RWPE1 (cell line): Measurements from ENCODE around the gene HOXC10.
A peak's percentile ranks its signal among the peaks of the same experiment; 100 is the strongest.

Experiments
- CTCF ChIA-PET: fragments of 350-600 bp; sonication (Branson Sonifier 250); formaldehyde crosslinking; extraction: SDS; loops from one replicate; lab custom pipeline; 2021; lab: Yijun Ruan, JAX
- POLR2A ChIA-PET: fragments of 400-600 bp; formaldehyde crosslinking; extraction: SDS; loops from one replicate; lab custom pipeline; 2020; ENCODE audit warnings: antibody characterized with exemption; ENCODE audit not compliant: low non-redundant PET; lab: Yijun Ruan, JAX
- DNase-seq: peaks from one replicate; pipeline ENCODE4 v3.0.0; 2012; ENCODE audit warnings: low spot score
- H3K27ac ChIP-seq: fragments of 450-650 bp; 2 replicates; pipeline ENCODE4 v1.5.1; 2017
- TF ChIP-seq, protein P1 (sequence below): fragments of 450-650 bp; conservative IDR thresholded peaks from 2 replicates; pipeline ENCODE4 v1.5.1; 2017; ENCODE audit warnings: low read depth, mild to moderate bottlenecking

Gene HOXC10

DNA sequence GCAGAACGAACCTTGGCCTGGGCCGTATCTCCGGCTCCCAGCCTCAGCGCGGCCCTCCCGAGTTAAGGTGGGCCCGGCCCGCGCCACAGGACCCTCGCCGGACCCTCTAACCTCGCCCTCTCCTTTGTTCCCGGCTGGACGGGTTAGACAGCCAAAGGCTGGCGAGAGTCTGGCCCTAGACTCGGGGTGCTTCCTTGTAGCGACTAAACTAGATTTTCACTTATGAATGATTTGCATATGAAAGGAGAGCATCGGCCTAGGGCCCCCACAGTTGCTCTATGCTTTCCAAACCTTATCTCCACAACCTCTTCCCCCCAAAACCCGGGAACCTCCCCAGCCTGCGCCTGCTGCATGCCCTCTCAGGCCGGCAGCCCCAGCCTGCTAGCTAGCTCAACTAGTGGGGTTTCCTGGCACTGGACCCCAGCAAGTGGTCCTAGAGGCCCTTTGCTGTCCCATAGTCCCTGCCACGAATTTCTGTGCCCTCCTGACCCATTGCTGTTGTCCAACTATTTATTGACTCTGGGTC, 49.9 kb downstream of the HOXC10 start:
- TF ChIP-seq, protein P1, sequence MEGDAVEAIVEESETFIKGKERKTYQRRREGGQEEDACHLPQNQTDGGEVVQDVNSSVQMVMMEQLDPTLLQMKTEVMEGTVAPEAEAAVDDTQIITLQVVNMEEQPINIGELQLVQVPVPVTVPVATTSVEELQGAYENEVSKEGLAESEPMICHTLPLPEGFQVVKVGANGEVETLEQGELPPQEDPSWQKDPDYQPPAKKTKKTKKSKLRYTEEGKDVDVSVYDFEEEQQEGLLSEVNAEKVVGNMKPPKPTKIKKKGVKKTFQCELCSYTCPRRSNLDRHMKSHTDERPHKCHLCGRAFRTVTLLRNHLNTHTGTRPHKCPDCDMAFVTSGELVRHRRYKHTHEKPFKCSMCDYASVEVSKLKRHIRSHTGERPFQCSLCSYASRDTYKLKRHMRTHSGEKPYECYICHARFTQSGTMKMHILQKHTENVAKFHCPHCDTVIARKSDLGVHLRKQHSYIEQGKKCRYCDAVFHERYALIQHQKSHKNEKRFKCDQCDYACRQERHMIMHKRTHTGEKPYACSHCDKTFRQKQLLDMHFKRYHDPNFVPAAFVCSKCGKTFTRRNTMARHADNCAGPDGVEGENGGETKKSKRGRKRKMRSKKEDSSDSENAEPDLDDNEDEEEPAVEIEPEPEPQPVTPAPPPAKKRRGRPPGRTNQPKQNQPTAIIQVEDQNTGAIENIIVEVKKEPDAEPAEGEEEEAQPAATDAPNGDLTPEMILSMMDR, result no peak
- no peak for DNase-seq
- POLR2A ChIA-PET, result no interaction called here
- CTCF ChIA-PET, result interaction anchor here (0.6 to 1.5 kb wide), 2 partner anchors 13 to 92 kb away, joined by 3 to 4 read pairs; no protein-coding TSS in a partner anchor
- no peak overlapping the region for H3K27ac ChIP-seq

DNA sequence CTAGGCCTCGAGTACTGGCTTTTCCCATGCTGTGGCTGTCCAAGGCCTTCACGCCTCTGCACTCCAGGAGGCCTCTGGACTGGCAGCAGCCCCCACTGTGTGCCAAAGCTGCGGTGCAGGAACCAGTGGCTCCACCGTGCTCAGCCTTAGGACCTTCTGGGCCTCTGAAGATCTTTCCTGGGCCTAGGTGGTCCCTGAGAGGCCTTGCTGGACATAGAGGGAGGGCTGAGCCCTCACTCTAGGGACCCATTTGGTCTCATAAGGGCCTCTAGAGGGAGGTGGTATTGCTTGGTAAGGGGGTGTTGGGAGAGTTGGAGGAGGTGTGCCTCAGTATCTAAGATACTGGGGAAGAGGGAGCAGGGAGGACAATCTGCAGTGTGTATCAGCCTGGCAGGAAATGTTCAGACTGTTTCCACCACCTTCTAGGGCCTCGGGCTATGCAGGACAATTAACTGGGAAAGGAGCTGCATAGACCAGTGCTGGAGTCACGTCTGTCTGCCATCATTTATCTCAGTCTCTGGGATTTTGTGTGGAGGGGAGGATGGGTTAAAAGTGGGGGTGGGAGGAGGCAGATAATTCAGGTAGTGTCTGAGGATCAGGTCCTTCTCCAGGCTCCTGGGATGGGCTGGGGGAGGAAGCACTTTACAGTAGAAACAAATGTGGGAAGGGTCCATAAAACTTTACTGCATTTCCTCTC, 50.8 kb downstream of the HOXC10 start:
- ChIA-PET CTCF (interaction anchor here (0.6 to 1.5 kb wide), 4 partner anchors 14 to 172 kb away, joined by 3 to 4 read pairs (median 3); no protein-coding TSS in a partner anchor), POLR2A (no interaction called here)
- TF ChIP-seq, protein P1, result no peak
- no peak overlapping the region for H3K27ac ChIP-seq
- DNase-seq, result no peak

DNA sequence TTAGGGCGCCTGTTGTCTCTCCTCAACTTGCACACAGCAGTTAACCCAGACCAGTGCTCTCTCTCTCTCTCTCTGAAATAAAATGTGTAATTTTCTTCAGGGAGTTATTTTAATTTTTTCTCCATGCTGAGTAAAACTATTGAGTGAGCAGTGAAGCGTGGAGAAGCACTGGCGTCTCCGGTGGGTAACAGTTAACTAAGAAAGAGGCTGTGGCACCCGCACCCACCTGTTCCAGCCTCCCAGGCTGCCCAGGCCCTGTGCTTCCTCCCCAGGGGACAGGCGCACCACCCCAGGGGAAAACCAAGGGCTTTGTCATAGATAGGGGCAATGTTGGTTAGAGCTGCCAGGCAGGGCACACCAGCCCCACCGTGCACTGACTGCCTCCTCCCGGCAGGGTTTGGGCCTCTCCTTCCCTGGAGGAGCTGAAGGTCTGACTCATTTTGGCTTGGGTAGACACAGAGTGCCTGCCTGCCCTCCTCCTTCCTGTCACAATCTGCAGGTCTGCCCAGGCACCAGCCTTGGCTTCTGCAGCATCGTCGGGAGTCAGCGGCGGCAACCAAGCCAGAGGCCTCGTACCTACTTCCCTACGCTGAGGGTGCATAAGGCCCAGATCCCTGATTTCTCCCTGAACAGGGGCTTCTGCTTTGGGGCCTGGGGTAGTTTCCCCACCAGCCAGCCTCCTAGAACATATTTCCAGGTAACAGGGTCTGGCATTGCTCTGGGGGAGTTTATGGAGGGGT, 51.8 kb downstream of the HOXC10 start:
- no peak overlapping the region for H3K27ac ChIP-seq
- CTCF ChIA-PET, result interaction anchor here (0.7 to 1.3 kb wide), 3 partner anchors 23 to 171 kb away, joined by 3 read pairs; no protein-coding TSS in a partner anchor
- TF ChIP-seq, protein P1, result no peak
- no peak for DNase-seq
- POLR2A ChIA-PET, result no interaction called here

DNA sequence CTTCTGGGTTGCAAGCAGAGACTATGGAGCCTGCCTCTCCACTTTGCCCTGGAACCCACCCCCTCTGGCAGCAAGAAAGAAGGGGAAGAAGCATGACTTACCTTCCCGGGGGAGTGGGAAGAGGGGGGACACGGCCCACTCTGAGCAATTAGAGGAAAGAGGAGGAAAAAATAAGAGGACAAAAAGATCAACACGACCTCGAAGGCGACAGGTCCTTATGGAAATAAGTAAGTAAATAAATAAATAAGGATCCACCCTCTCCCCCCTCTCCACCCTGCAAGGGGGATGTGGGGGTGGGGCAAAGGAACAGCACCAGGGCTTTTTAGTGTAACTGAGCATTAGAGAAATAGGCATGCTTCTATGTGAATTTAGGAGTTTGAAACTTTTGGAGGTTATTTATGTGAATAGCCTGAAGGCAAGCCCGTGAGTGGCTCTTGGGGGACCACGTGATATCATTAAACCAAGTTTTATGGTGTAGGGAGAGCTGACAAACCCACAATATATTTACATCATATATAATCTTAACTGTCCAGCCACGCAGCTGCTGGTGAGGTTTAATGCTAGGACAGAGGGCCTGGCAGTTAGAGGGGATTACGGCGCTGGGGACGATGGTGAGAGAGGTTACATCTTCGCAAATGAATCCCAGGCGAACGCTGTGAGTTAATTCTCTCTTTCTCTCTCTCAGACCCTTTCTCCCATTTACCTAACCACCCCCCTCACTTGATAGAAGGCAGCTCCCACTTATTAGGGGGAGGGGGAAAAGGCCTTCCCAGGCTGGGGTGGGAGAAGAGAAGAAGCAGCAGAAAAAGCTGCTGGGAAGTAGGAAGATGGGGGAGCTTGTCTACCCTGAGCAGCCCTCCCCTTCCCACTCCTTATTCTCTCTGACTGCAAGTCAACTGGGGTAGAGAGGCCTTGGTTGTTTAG, 52.7 kb downstream of the HOXC10 start:
- DNase-seq, result no peak
- TF ChIP-seq, protein P1, result no peak
- POLR2A ChIA-PET, result no interaction called here
- CTCF ChIA-PET, result interaction anchor here (0.6 to 1.4 kb wide), 3 partner anchors 22 to 164 kb away, joined by 3 to 5 read pairs (median 3); no protein-coding TSS in a partner anchor
- H3K27ac ChIP-seq, result no peak overlapping the region

DNA sequence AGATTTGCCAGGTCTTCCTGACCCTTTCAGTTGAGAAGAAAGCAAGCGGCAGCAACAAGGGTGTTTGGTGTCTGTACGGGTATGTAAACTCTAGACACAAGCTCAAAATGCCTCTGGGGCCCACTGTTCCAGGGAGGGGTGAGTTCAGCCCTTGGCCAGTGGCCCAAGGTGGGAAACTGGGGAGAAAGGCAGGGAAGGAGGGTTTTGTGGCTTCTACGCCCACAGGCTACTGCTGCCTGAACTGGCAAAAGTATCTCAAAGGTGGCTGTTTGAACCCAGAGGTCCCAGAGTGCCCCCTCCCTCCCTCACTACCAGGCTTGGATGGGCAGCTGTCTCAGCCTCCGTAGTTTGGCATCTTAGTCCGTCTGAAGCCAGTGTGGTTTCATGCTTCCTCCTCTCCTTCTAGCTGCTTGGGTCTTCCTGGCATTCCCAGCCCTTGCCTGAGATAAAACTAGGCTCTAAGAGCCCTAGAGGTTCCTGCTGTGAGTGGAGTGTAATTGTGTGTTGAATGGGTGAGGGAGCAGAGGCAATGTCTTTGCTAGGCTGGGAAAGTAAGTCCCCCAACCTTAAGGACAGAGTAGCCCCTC, 53.4 kb downstream of the HOXC10 start:
- H3K27ac ChIP-seq, result peak overlapping the region; percentile 45; the same call in 1 of the 2 replicates

More for the DNA sequence above, 53.4 kb downstream of the HOXC10 start:
- ChIA-PET CTCF (interaction anchor here (0.6 to 1.4 kb wide), 3 partner anchors 108 to 163 kb away, joined by 3 to 5 read pairs (median 3); no protein-coding TSS in a partner anchor), POLR2A (no interaction called here)
- no peak for DNase-seq
- TF ChIP-seq, protein P1, result no peak
